Measurements from ENCODE around the gene PAPPA2. TPM values are rescaled to one million over a fixed set of nuclear protein-coding genes. Genes with fewer than 3 reads are reported as not detected.

The PAPPA2 gene
- total RNA-seq, 1 donor from 2014 or later, result 0.25 TPM

DNA sequence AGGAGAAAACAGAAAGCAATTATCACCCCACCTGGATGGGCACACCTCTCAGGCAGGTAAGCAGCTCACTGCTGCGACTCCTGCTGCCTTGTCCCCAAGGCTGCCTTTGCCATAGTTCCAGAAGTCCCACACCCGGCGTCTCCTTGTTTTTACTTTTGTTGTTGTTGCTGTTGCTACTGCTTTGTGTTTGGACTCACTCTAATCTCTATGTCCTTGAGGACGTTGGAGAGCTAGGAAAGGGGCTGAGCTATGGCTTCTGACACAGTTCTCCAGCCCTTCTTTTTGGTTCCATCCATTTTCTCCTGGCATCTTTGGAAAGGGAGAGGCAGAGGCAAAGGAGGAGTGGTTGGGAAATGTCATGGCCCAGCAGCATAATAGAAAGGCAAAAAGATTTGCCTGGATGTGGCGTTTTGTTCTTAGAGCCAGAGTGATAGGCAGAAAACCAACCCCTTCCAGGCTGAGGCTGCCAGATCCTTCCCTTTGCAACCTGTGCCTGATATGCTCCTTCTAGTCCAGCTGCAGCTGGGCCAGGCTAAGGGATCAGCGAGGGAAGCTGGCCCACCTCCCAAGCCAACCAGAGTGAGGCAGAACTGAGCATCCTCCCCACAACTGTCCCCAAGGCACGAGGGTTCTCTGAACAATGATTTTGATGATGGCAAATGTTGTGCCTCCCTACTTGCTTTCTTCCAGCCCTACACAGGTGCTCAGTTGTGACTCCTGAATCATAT lies 430.8 kb downstream of the PAPPA2 start:
- H3K9me3 Mint-ChIP-seq, result no peaks in the 10 kb centered on the region
- H3K4me1 Mint-ChIP-seq, result peaks cover 4% of the 10 kb centered on the region
- DNase-seq (ENCODE audit: low spot score in 2 of 2, unreplicated experiment in 2 of 2), result no peak
- TF ChIP-seq, protein P1, sequence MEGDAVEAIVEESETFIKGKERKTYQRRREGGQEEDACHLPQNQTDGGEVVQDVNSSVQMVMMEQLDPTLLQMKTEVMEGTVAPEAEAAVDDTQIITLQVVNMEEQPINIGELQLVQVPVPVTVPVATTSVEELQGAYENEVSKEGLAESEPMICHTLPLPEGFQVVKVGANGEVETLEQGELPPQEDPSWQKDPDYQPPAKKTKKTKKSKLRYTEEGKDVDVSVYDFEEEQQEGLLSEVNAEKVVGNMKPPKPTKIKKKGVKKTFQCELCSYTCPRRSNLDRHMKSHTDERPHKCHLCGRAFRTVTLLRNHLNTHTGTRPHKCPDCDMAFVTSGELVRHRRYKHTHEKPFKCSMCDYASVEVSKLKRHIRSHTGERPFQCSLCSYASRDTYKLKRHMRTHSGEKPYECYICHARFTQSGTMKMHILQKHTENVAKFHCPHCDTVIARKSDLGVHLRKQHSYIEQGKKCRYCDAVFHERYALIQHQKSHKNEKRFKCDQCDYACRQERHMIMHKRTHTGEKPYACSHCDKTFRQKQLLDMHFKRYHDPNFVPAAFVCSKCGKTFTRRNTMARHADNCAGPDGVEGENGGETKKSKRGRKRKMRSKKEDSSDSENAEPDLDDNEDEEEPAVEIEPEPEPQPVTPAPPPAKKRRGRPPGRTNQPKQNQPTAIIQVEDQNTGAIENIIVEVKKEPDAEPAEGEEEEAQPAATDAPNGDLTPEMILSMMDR (IDR thresholded peaks at IDR 0.05; ENCODE audit: unreplicated experiment), result no peak
- no peak overlapping the region for H3K27ac Mint-ChIP-seq
- no peak overlapping the region for H3K4me3 Mint-ChIP-seq
- peaks cover 58% of the 10 kb centered on the region for H3K27me3 Mint-ChIP-seq (ENCODE audit: low read depth)
- H3K36me3 Mint-ChIP-seq, result no peaks in the 10 kb centered on the region

DNA sequence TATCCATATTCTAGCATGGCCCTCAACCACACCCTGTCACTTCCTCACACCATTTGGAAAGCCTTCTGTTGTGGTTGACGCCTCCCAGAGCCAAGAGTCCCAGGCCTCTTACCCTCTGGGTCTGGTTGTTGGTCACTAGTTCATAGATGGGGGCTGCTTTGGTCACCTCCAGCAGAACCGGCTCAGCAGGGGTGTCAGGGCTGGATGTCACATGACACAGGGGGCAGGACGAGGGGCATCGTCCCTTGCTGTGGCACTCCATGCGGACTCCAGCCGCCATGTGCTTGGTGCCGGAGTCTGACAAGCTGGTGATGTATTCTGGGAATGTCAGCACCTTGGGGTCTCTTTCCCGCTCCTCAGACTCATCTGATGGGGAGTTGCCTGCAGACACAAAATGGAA lies 431.5 kb downstream of the PAPPA2 start:
- Mint-ChIP-seq H3K27ac (no peak overlapping the region), H3K27me3 (ENCODE audit: low read depth) (peaks cover 62% of the 10 kb centered on the region), H3K4me3 (no peak overlapping the region), H3K9me3 (no peaks in the 10 kb centered on the region), H3K36me3 (no peaks in the 10 kb centered on the region), H3K4me1 (peaks cover 4% of the 10 kb centered on the region)
- no peak for DNase-seq (ENCODE audit: low spot score in 2 of 2, unreplicated experiment in 2 of 2)
- TF ChIP-seq, protein P1 (IDR thresholded peaks at IDR 0.05; ENCODE audit: unreplicated experiment), result no peak

Measured in mesothelial cell of epicardium (in vitro differentiated cells).